Activated CD4-positive, alpha-beta T cell treated with anti-CD3 and anti-CD28 coated beads, Interleukin-2, amount 50 U/mL, for 16 hours (primary cell): ENCODE measurements around the gene CNKSR3.

Source experiments
- DNase-seq: peaks from one replicate; pipeline ENCODE4 v3.0.0-alpha.2; 2020

CNKSR3 gene

GRCh38 chr6:154377726-154378125 is 132.8 kb downstream of the CNKSR3 start:
- no peak for DNase-seq

GRCh38 chr6:154373971-154374370 is 136.5 kb downstream of the CNKSR3 start:
- no peak for DNase-seq

- no peak for DNase-seq
Measured at GRCh38 chr6:154371281-154371680, 139.2 kb downstream of the CNKSR3 start.

- peak; percentile 11 for DNase-seq
Measured at GRCh38 chr6:154370545-154370944, 139.9 kb downstream of the CNKSR3 start.

GRCh38 chr6:154367839-154368695 is 142.4 kb downstream of the CNKSR3 start:
- no peak for DNase-seq

GRCh38 chr6:154367336-154367735 is 143.1 kb downstream of the CNKSR3 start:
- no peak for DNase-seq

GRCh38 chr6:154363821-154364220 is 146.7 kb downstream of the CNKSR3 start:
- DNase-seq = no peak

GRCh38 chr6:154361476-154361875 is 149.0 kb downstream of the CNKSR3 start:
- no peak for DNase-seq

- no peak for DNase-seq
Measured at GRCh38 chr6:154360476-154360875, 150.0 kb downstream of the CNKSR3 start.

- no peak for DNase-seq
Measured at GRCh38 chr6:154359679-154360078, 150.8 kb downstream of the CNKSR3 start.

GRCh38 chr6:154359161-154359574 is 151.3 kb downstream of the CNKSR3 start:
- no peak for DNase-seq

- DNase-seq = no peak
Measured at GRCh38 chr6:154358019-154358545, 152.4 kb downstream of the CNKSR3 start.

- no peak for DNase-seq
Measured at GRCh38 chr6:154356690-154357089, 153.8 kb downstream of the CNKSR3 start, which contains the start of gene IPCEF1. Gene IPCEF1 (minus strand): TSS chr6:154356803. CDS start chr6:154265947, 90,856 bp downstream.

- DNase-seq = no peak
Measured at GRCh38 chr6:154356113-154356512, 154.4 kb downstream of the CNKSR3 start.

- DNase-seq = no peak
Measured at GRCh38 chr6:154354265-154354777, 156.2 kb downstream of the CNKSR3 start.

GRCh38 chr6:154353626-154354025 is 156.9 kb downstream of the CNKSR3 start:
- DNase-seq = no peak

GRCh38 chr6:154352898-154353585 is 157.4 kb downstream of the CNKSR3 start:
- DNase-seq = peak; percentile 90

- no peak for DNase-seq
Measured at GRCh38 chr6:154350293-154350692, 160.2 kb downstream of the CNKSR3 start.

- DNase-seq = no peak
Measured at GRCh38 chr6:154347981-154348380, 162.5 kb downstream of the CNKSR3 start.

GRCh38 chr6:154345811-154346210 is 164.7 kb downstream of the CNKSR3 start:
- DNase-seq = no peak

GRCh38 chr6:154343473-154344308 is 166.8 kb downstream of the CNKSR3 start:
- no peak for DNase-seq

- DNase-seq = no peak
Measured at GRCh38 chr6:154341871-154342270, 168.6 kb downstream of the CNKSR3 start.

GRCh38 chr6:154341336-154341735 is 169.1 kb downstream of the CNKSR3 start:
- no peak for DNase-seq
